Fibroblast of skin of abdomen (primary cell): ENCODE results near the gene MKLN1.

Experiments
- DNase-seq: peaks from one replicate; pipeline ENCODE4 v3.0.0-alpha.2; 2013

The MKLN1 gene

GRCh38 chr7:131471250-131472004 is 143.8 kb downstream of the MKLN1 start:
- DNase-seq, result no peak

GRCh38 chr7:131476740-131477139 is 149.1 kb downstream of the MKLN1 start:
- no peak for DNase-seq

- DNase-seq, result peak; percentile 59
These were observed 153.0 kb downstream of the MKLN1 start for GRCh38 chr7:131480384-131481315.

GRCh38 chr7:131482800-131483199 is 155.1 kb downstream of the MKLN1 start:
- DNase-seq, result no peak

- DNase-seq, result peak; percentile 27
These were observed 155.9 kb downstream of the MKLN1 start for GRCh38 chr7:131483586-131483985.

GRCh38 chr7:131486346-131486745 is 158.7 kb downstream of the MKLN1 start:
- DNase-seq, result no peak

GRCh38 chr7:131487217-131487616 is 159.5 kb downstream of the MKLN1 start:
- no peak for DNase-seq

- no peak for DNase-seq
These were observed 160.7 kb downstream of the MKLN1 start for GRCh38 chr7:131488361-131488760.

- DNase-seq, result no peak
These were observed 161.5 kb downstream of the MKLN1 start for GRCh38 chr7:131489196-131489595.

- no peak for DNase-seq
These were observed 162.2 kb downstream of the MKLN1 start for GRCh38 chr7:131489881-131490280.

GRCh38 chr7:131493081-131493480 is 165.4 kb downstream of the MKLN1 start:
- no peak for DNase-seq

GRCh38 chr7:131493581-131493980 is 165.9 kb downstream of the MKLN1 start:
- DNase-seq, result peak; percentile 45

- DNase-seq, result no peak
These were observed 166.5 kb downstream of the MKLN1 start for GRCh38 chr7:131494182-131494581.

- no peak for DNase-seq
These were observed 168.2 kb downstream of the MKLN1 start for GRCh38 chr7:131495669-131496498.

GRCh38 chr7:131497454-131497853 is 169.8 kb downstream of the MKLN1 start:
- no peak for DNase-seq

GRCh38 chr7:131498237-131498885 is 170.7 kb downstream of the MKLN1 start:
- no peak for DNase-seq

GRCh38 chr7:131499801-131500200 is 172.1 kb downstream of the MKLN1 start:
- no peak for DNase-seq

GRCh38 chr7:131500357-131500756 is 172.7 kb downstream of the MKLN1 start:
- DNase-seq, result no peak

- DNase-seq, result peak; percentile 75
These were observed 173.7 kb downstream of the MKLN1 start for GRCh38 chr7:131501422-131501821.

- DNase-seq, result no peak
These were observed 174.4 kb downstream of the MKLN1 start for GRCh38 chr7:131501930-131502685.

GRCh38 chr7:131502810-131503508 is 175.3 kb downstream of the MKLN1 start:
- DNase-seq, result peak; percentile 56
